Mammary epithelial cell (primary cell): ENCODE measurements around the gene MAPRE2.

Source experiments
- EZH2 ChIP-seq: IDR thresholded peaks from 2 replicates; pipeline ENCODE4 v1.6.1; 2012; ENCODE audit warnings: low read length, inconsistent platforms, borderline replicate concordance
- TF ChIP-seq, protein P1 (sequence below), 2 donors: IDR thresholded peaks in 1 of 2; conservative IDR thresholded peaks in 1 of 2; 2 replicates each; pipeline ENCODE4 v1.5.1; 2011 to 2012; ENCODE audit warnings: inconsistent platforms in 2 of 2, low read length in 2 of 2, mild to moderate bottlenecking in 2 of 2, control low read depth in 1 of 2, low read depth in 1 of 2; ENCODE audit not compliant: insufficient read depth in 1 of 2; ENCODE audit errors: extremely low read depth in 1 of 2

DNA sequence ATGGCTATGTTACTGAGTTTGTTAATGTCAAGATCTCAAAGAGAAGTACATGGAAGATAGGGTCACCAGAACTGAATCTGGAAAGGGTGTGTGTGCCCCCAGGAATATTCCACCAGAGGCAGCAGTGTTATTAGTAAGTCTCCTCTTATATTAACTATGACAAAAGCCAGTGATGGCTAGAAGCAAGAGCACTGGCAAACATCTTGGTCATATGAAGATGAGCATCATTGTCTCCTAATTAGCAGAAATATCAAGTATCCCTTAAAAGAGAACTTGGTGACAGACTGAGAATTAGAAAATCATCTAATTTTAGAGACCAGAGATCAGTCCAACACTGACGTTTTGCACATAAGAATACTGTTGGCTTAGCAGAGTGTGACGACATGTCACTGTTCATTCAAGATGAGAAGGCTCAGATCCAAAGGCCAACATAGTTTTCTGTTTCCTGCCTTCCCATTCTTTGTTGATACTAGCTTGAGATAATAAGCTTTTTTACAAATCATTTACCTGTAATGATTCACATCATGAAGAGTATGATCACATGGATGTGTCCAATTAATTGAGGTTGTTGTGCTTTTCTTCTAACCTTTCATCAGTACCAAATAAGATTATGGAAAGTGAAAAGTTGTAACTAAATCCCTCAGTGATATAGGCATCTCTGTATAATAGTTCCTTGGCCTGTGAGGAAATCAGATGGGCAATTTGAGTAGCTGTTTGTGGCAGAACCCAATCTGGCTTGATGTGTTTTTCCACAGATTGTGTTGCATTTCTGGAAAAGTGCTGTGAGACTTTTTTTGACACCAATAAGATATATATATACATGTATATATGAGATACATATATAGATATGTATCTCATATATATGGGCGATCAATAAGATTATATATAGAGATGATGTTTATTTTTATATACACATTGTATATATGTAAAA is 44.5 kb downstream of the MAPRE2 start:
- TF ChIP-seq EZH2 = no peak
- TF ChIP-seq, protein P1, sequence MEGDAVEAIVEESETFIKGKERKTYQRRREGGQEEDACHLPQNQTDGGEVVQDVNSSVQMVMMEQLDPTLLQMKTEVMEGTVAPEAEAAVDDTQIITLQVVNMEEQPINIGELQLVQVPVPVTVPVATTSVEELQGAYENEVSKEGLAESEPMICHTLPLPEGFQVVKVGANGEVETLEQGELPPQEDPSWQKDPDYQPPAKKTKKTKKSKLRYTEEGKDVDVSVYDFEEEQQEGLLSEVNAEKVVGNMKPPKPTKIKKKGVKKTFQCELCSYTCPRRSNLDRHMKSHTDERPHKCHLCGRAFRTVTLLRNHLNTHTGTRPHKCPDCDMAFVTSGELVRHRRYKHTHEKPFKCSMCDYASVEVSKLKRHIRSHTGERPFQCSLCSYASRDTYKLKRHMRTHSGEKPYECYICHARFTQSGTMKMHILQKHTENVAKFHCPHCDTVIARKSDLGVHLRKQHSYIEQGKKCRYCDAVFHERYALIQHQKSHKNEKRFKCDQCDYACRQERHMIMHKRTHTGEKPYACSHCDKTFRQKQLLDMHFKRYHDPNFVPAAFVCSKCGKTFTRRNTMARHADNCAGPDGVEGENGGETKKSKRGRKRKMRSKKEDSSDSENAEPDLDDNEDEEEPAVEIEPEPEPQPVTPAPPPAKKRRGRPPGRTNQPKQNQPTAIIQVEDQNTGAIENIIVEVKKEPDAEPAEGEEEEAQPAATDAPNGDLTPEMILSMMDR (conservative IDR thresholded peaks at IDR 0.05 in 1 of 2, IDR thresholded peaks at IDR 0.05 in 1 of 2; ENCODE audit: extremely low read depth in 1 of 2, insufficient read depth in 1 of 2, low read depth in 1 of 2, low read length in 2 of 2) = no peak
